HUES64 (cell line): Measurements from ENCODE around the gene FADS3.

Source experiments
- H3K27ac ChIP-seq: 2 replicates; pipeline ENCODE4 v1.7.0; 2013; ENCODE audit warnings: low read depth, low read length, inconsistent platforms
- H3K27me3 ChIP-seq: 2 replicates; pipeline ENCODE4 v1.6.1; 2013; ENCODE audit warnings: mild to moderate bottlenecking, low read length; ENCODE audit not compliant: insufficient read depth
- H3K36me3 ChIP-seq: 2 replicates; pipeline ENCODE4 v1.6.1; 2013; ENCODE audit warnings: mild to moderate bottlenecking, low read length; ENCODE audit not compliant: insufficient read depth
- H3K4me1 ChIP-seq: 2 replicates; pipeline ENCODE4 v1.6.1; 2013; ENCODE audit warnings: mild to moderate bottlenecking, low read length, moderate library complexity; ENCODE audit not compliant: insufficient read depth
- H3K4me3 ChIP-seq: 2 replicates; pipeline ENCODE4 v1.5.1; 2013; ENCODE audit warnings: mild to moderate bottlenecking, low read length, moderate library complexity
- H3K9ac ChIP-seq: 2 replicates; pipeline ENCODE4 v1.6.1; 2013; ENCODE audit warnings: mild to moderate bottlenecking, low read depth, low read length
- H3K9me3 ChIP-seq: 2 replicates; pipeline ENCODE4 v1.6.1; 2013; ENCODE audit warnings: low read depth, low read length; ENCODE audit not compliant: insufficient read depth
- WGBS: fragments of 150-250, 120-280 bp; methylation state at CpG from one replicate; pipeline ENCODE4 v1.1.7; 2013; ENCODE audit warnings: missing lambda C conversion rate; 5-methylcytosine and 5-hydroxymethylcytosine counted together

Gene FADS3

GRCh38 chr11:61840371-61840770 is 51.0 kb downstream of the FADS3 start:
- H3K4me1 ChIP-seq = no peaks in the 10 kb centered on the region
- no peaks in the 10 kb centered on the region for H3K9me3 ChIP-seq
- no peak overlapping the region for H3K27ac ChIP-seq
- H3K9ac ChIP-seq = no peak overlapping the region
- H3K36me3 ChIP-seq = peaks cover 94% of the 10 kb centered on the region
- WGBS = 96% methylated on average over 7 of the region's 7 CpGs
- H3K27me3 ChIP-seq = no peaks in the 10 kb centered on the region
- H3K4me3 ChIP-seq = no peak overlapping the region

- Histone ChIP-seq H3K36me3 (peaks cover 88% of the 10 kb centered on the region), H3K27ac (no peak overlapping the region)
- WGBS = 100% methylated on average over 2 of the region's 2 CpGs
These were observed 51.6 kb downstream of the FADS3 start for GRCh38 chr11:61839742-61840141.

GRCh38 chr11:61838921-61839320 is 52.4 kb downstream of the FADS3 start:
- no peaks in the 10 kb centered on the region for H3K27me3 ChIP-seq
- H3K36me3 ChIP-seq = peaks cover 79% of the 10 kb centered on the region
- 90% methylated on average over 9 of the region's 10 CpGs for WGBS
- H3K27ac ChIP-seq = no peak overlapping the region
- no peak overlapping the region for H3K4me3 ChIP-seq
- peaks cover 12% of the 10 kb centered on the region for H3K4me1 ChIP-seq
- H3K9me3 ChIP-seq = no peaks in the 10 kb centered on the region
- no peak overlapping the region for H3K9ac ChIP-seq

More at GRCh38 chr11:61839742-61840141, 51.6 kb downstream of the FADS3 start:
- no peaks in the 10 kb centered on the region for H3K9me3 ChIP-seq
- no peak overlapping the region for H3K9ac ChIP-seq
- H3K27me3 ChIP-seq = no peaks in the 10 kb centered on the region
- H3K4me3 ChIP-seq = no peak overlapping the region
- peaks cover 4% of the 10 kb centered on the region; the same call in 1 of the 2 replicates for H3K4me1 ChIP-seq

GRCh38 chr11:61838501-61838900 is 52.8 kb downstream of the FADS3 start:
- WGBS = 95% methylated on average over 5 of the region's 5 CpGs
- H3K36me3 ChIP-seq = peaks cover 78% of the 10 kb centered on the region
- no peak overlapping the region for H3K4me3 ChIP-seq
- no peaks in the 10 kb centered on the region for H3K9me3 ChIP-seq
- peaks cover 16% of the 10 kb centered on the region for H3K4me1 ChIP-seq
- H3K27ac ChIP-seq = no peak overlapping the region
- no peaks in the 10 kb centered on the region for H3K27me3 ChIP-seq
- no peak overlapping the region for H3K9ac ChIP-seq

DNA sequence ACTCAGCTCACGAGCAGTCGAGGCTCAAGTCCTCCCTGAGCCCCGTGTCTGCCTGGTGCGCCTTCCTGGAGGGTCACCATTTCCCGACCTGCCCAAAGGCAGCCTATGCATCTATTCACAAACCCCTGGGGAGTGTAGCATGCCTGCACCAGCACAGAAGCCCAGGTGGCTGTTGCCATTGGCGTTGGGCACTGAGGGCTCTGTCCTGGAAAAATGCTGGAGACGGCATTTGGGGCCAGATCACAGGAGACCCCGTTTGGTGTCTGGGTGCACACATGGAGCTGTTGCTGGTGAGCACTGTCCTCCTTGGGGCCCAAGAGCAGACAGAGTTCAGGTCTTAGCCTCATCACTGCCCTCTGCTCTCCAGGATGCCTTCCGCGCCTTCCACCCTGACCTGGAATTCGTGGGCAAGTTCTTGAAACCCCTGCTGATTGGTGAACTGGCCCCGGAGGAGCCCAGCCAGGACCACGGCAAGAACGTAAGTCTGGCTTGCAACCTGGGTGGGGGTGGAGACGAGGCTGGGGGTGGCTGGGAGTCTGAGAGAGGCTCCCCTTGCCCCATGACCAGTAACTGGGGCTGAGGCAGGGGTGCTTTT is 53.8 kb downstream of the FADS3 start:
- Histone ChIP-seq H3K4me1 (peaks cover 26% of the 10 kb centered on the region), H3K9me3 (no peaks in the 10 kb centered on the region), H3K36me3 (peaks cover 78% of the 10 kb centered on the region), H3K9ac (no peak overlapping the region), H3K27me3 (no peaks in the 10 kb centered on the region), H3K4me3 (no peak overlapping the region), H3K27ac (no peak overlapping the region)
- whole genome bisulfite sequencing = 95% methylated on average over 15 of the region's 15 CpGs

GRCh38 chr11:61836193-61836592 is 55.2 kb downstream of the FADS3 start:
- Histone ChIP-seq H3K9me3 (no peaks in the 10 kb centered on the region), H3K36me3 (peaks cover 76% of the 10 kb centered on the region), H3K27me3 (no peaks in the 10 kb centered on the region), H3K9ac (no peak overlapping the region), H3K4me3 (no peak overlapping the region), H3K4me1 (peaks cover 26% of the 10 kb centered on the region), H3K27ac (no peak overlapping the region)
- WGBS = 95% methylated on average over 8 of the region's 8 CpGs

GRCh38 chr11:61834278-61835048 is 56.9 kb downstream of the FADS3 start:
- WGBS = 70% methylated on average over 12 of the region's 12 CpGs
- H3K4me3 ChIP-seq = no peak overlapping the region
- peaks cover 40% of the 10 kb centered on the region for H3K4me1 ChIP-seq

GRCh38 chr11:61833926-61834277 is 57.4 kb downstream of the FADS3 start:
- H3K36me3 ChIP-seq = peaks cover 66% of the 10 kb centered on the region
- WGBS = 91% methylated on average over 12 of the region's 12 CpGs
- peaks cover 40% of the 10 kb centered on the region for H3K4me1 ChIP-seq
- H3K27me3 ChIP-seq = no peaks in the 10 kb centered on the region
- 0 out of 2 replicates have a peak overlapping the region, but pooled peaks have one; percentile 29 for H3K9ac ChIP-seq
- H3K4me3 ChIP-seq = no peak overlapping the region
- no peaks in the 10 kb centered on the region for H3K9me3 ChIP-seq
- peak overlapping the region; percentile 84 for H3K27ac ChIP-seq

More at GRCh38 chr11:61834278-61835048, 56.9 kb downstream of the FADS3 start:
- H3K27me3 ChIP-seq = no peaks in the 10 kb centered on the region
- peaks cover 70% of the 10 kb centered on the region for H3K36me3 ChIP-seq
- peak overlapping the region; percentile 84 for H3K27ac ChIP-seq
- peak overlapping the region; percentile 29 for H3K9ac ChIP-seq
- no peaks in the 10 kb centered on the region for H3K9me3 ChIP-seq

- H3K9ac ChIP-seq = no peak overlapping the region
- H3K27me3 ChIP-seq = no peaks in the 10 kb centered on the region
- H3K36me3 ChIP-seq = peaks cover 61% of the 10 kb centered on the region
- H3K4me1 ChIP-seq = peaks cover 40% of the 10 kb centered on the region
- 80% methylated on average over 11 of the region's 11 CpGs for WGBS
- peak overlapping the region; percentile 84; the same call in 1 of the 2 replicates for H3K27ac ChIP-seq
- no peak overlapping the region for H3K4me3 ChIP-seq
- H3K9me3 ChIP-seq = no peaks in the 10 kb centered on the region
These were observed 57.9 kb downstream of the FADS3 start for GRCh38 chr11:61833471-61833870.

DNA sequence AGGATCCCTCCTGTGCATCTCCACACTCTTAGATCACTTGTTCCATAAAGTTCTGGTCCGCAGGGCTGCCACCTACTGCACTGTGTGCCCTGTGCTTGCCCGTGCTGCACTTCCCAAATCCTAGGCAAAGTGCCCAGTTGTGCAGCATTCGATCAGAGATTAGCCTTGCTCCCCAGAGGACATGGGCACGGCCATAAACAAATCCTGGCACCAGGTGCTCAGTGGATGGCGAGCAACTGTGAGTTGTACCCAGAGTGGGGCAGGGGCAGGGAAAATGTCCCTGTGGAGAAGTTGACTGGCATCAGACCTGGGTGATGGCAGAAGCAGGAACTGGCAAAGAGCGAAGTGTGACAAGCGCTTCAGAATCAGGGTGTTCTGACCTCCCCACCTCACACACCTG is 58.6 kb downstream of the FADS3 start:
- Histone ChIP-seq H3K9me3 (no peaks in the 10 kb centered on the region), H3K4me1 (peaks cover 40% of the 10 kb centered on the region), H3K27me3 (no peaks in the 10 kb centered on the region), H3K36me3 (peaks cover 54% of the 10 kb centered on the region), H3K9ac (no peak overlapping the region), H3K27ac (no peak overlapping the region), H3K4me3 (no peak overlapping the region)
- 85% methylated on average over 7 of the region's 7 CpGs for WGBS

DNA sequence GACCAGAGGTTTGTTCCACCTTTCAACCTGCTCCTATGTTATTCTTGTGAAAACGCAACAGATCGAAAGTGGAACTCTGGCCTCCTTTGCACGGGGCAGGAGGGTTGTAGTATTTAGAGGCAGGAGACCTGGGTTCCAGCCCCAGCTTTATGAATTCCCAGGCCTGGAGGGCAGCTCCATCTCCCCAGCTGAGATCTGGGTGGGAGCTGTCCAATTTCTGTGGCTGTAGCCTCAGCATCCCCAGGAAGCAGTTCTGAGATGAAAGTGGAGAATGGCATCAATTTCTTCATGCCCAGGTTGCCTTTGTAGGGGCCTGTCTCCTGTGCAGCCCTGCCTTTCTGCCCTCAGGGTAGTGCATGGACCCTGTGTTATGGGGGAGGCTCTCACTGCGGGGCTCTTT is 59.1 kb downstream of the FADS3 start:
- no peak overlapping the region for H3K9ac ChIP-seq
- H3K27ac ChIP-seq = no peak overlapping the region
- H3K4me3 ChIP-seq = no peak overlapping the region
- no peaks in the 10 kb centered on the region for H3K27me3 ChIP-seq
- peaks cover 49% of the 10 kb centered on the region for H3K36me3 ChIP-seq
- peaks cover 40% of the 10 kb centered on the region for H3K4me1 ChIP-seq
- WGBS = 94% methylated on average over 4 of the region's 4 CpGs
- H3K9me3 ChIP-seq = no peaks in the 10 kb centered on the region
